Measurements from ENCODE around the gene GMPR.

The GMPR gene

DNA sequence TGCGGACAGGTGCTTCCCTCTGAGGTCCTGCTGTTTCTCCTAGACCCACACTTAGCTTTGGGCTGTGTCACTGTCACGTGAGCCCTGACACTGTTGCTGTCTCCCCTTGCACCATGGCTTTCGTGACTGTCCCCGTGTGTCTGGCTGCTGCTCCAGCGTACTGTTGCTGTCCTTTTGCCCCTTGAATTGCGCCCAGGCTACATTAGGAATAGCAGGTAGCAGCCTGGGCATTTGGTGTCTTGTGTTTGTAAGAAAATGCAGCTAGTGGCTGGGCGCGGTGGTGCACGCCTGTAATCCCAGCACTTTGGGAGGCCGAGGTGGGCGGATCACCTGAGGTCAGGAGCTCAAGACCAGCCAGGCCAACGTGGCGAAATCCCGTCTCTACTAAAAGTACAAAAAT lies 46.1 kb downstream of the GMPR start:
- no peak overlapping the region for H3K4me3 ChIP-seq (ENCODE audit: low read depth, low read length)
- TF ChIP-seq, protein P1, sequence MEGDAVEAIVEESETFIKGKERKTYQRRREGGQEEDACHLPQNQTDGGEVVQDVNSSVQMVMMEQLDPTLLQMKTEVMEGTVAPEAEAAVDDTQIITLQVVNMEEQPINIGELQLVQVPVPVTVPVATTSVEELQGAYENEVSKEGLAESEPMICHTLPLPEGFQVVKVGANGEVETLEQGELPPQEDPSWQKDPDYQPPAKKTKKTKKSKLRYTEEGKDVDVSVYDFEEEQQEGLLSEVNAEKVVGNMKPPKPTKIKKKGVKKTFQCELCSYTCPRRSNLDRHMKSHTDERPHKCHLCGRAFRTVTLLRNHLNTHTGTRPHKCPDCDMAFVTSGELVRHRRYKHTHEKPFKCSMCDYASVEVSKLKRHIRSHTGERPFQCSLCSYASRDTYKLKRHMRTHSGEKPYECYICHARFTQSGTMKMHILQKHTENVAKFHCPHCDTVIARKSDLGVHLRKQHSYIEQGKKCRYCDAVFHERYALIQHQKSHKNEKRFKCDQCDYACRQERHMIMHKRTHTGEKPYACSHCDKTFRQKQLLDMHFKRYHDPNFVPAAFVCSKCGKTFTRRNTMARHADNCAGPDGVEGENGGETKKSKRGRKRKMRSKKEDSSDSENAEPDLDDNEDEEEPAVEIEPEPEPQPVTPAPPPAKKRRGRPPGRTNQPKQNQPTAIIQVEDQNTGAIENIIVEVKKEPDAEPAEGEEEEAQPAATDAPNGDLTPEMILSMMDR (IDR thresholded peaks at IDR 0.05; ENCODE audit: low read depth, low read length, missing control alignments) = no peak
- no peak overlapping the region for H3K27ac ChIP-seq
- no peak for DNase-seq
- in situ Hi-C loops (cut with HindIII; ENCODE audit: low pct_ligation_motif_present, low sequenced_read_pairs) = no loop called here
- H3K36me3 ChIP-seq (replicated peaks) = no peaks in the 10 kb centered on the region
- no peaks in the 10 kb centered on the region for H3K27me3 ChIP-seq (replicated peaks)

DNA sequence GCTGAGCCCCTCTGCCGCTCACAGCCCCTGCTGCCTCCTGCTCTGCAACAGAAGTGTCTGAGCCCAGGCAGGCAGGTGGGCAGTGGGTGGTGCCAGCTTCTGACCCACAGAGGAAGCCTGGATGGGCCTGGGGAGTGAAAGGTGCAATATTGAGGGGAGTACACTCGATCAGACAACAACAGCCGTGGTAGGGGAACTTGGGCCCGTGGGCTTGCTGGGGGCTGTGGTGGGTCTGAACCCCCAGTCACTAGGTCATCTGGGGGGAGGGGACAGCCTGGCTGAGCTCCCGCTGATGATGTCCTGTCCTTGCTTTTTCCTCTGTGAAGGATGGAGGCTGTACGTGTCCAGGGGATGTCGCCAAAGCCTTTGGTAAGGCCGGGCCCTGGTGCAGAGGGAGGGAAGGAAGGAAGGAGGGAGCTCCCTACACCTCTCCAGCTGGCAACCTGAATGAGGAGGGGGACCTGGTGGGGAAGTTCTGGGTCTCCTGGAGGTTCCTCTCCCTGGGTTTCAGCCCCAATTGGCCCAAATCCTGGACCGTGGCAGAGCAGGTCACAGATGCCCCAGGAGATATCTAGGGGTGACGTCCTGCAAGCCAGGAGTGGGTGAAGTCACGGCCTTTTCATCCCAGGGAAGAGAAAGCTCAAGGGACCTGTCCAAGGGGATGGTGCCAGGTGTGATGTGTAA lies 47.2 kb downstream of the GMPR start:
- in situ Hi-C loops (cut with HindIII; ENCODE audit: low pct_ligation_motif_present, low sequenced_read_pairs) = no loop called here
- H3K27ac ChIP-seq = no peak overlapping the region
- H3K36me3 ChIP-seq (replicated peaks) = no peaks in the 10 kb centered on the region
- no peaks in the 10 kb centered on the region for H3K27me3 ChIP-seq (replicated peaks)
- no peak overlapping the region for H3K4me3 ChIP-seq (ENCODE audit: low read depth, low read length)
- TF ChIP-seq, protein P1 (IDR thresholded peaks at IDR 0.05; ENCODE audit: low read depth, low read length, missing control alignments) = no peak
- DNase-seq = no peak

DNA sequence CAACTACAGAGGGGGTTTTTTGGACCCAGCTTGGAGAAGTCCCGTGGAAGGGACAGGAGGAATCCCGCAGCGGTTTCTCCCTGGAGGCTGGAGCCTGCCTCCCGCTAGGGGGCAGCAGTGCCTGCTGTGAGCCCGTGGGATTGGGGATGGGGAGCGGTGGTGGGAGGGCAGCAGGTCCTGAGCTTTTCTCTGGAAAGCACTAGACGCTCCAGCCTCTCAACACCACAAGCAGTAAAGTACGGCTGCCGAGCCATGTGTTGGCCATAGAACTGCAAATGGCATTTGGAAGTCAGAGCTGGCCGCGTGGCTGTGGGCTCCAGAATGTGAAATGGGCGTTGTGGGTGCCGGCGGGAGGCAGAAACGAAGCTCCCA lies 47.8 kb downstream of the GMPR start:
- no peaks in the 10 kb centered on the region for H3K27me3 ChIP-seq (replicated peaks)
- H3K36me3 ChIP-seq (replicated peaks) = no peaks in the 10 kb centered on the region
- no peak overlapping the region for H3K4me3 ChIP-seq (ENCODE audit: low read depth, low read length)
- peak; percentile 16 for DNase-seq
- H3K27ac ChIP-seq = no peak overlapping the region
- in situ Hi-C loops (cut with HindIII; ENCODE audit: low pct_ligation_motif_present, low sequenced_read_pairs) = no loop called here
- TF ChIP-seq, protein P1 (IDR thresholded peaks at IDR 0.05; ENCODE audit: low read depth, low read length, missing control alignments) = peak; percentile 99

DNA sequence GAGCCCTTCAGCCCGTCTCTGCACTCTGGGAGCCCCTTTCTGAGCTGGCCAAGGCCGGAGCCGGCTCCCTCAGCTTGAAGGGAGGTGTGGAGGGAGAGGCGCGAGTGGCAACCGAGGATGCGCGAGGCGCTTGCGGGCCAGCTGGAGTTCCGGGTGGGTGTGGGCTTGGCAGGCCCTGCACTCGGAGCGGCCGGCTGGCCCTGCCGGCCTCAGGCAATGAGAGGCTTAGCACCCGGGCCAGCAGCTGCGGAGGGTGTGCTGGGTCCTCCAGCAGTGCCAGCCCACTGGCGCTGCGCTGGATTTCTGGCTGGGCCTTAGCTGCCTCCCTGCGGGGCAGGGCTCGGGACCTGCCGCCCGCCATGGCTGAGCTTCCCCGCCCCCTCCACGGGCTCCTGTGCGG lies 49.8 kb downstream of the GMPR start:
- Histone ChIP-seq H3K36me3 (replicated peaks) (no peaks in the 10 kb centered on the region), H3K4me3 (ENCODE audit: low read depth, low read length) (no peak overlapping the region), H3K27me3 (replicated peaks) (no peaks in the 10 kb centered on the region), H3K27ac (no peak overlapping the region)
- no peak for DNase-seq
- in situ Hi-C loops (cut with HindIII; ENCODE audit: low pct_ligation_motif_present, low sequenced_read_pairs) = no loop called here
- TF ChIP-seq, protein P1 (IDR thresholded peaks at IDR 0.05; ENCODE audit: low read depth, low read length, missing control alignments) = no peak

DNA sequence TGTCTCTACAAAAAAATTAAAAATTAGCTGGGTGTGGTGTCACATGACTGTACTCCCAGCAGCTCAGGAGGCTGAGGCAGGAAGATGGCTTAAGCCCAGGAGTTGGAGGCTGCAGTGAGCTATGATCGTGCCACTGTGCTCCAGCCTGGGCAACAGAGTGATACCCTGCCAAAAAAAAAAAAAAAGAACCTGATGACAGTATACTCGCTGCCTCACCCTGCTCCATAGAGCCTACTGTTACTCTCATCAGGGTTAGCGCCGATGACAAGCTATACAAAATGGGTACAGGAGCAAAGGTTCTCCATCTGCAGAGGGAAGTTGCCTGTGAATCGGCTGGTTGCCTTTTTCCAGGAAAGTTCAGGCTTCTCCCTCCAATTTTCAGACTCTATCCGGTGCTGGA lies 53.4 kb downstream of the GMPR start:
- Histone ChIP-seq H3K27ac (no peak overlapping the region), H3K4me3 (ENCODE audit: low read depth, low read length) (no peak overlapping the region), H3K27me3 (replicated peaks) (no peaks in the 10 kb centered on the region), H3K36me3 (replicated peaks) (no peaks in the 10 kb centered on the region)
- in situ Hi-C loops (cut with HindIII; ENCODE audit: low pct_ligation_motif_present, low sequenced_read_pairs) = no loop called here
- TF ChIP-seq, protein P1 (IDR thresholded peaks at IDR 0.05; ENCODE audit: low read depth, low read length, missing control alignments) = no peak
- no peak for DNase-seq

DNA sequence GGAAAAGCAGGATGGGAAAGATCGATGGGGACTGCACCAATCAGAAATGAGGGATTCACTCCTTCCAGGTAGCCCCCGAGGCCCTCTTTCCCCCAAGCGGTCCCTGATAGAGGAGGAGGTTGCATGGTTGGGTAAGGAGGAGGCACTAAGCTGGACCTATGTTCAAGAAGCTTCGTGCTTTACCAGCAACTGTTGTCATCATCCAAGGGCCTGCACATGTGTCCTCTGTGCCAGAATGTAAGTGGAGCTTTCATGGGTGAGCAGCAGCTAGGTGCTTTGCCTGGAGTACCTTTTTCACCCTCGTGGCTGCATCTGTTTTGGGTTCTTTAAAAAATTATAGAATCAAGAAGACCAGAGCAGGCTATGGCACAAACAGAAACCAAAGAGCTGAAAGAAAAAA lies 54.0 kb downstream of the GMPR start:
- no peak for DNase-seq
- Histone ChIP-seq H3K4me3 (ENCODE audit: low read depth, low read length) (no peak overlapping the region), H3K36me3 (replicated peaks) (no peaks in the 10 kb centered on the region), H3K27me3 (replicated peaks) (no peaks in the 10 kb centered on the region), H3K27ac (no peak overlapping the region)
- in situ Hi-C loops (cut with HindIII; ENCODE audit: low pct_ligation_motif_present, low sequenced_read_pairs) = no loop called here
- TF ChIP-seq, protein P1 (IDR thresholded peaks at IDR 0.05; ENCODE audit: low read depth, low read length, missing control alignments) = no peak

Measured in brain microvascular endothelial cell (primary cell).